NCI-H510A treated with DMSO at 0.1 percent for 48 hours (cell line): ENCODE results near the gene NPIPB4.
"Not testable (repeated sequence)": the region's sequence is repeated elsewhere in the genome, so short reads cannot be mapped to it uniquely, and the experiment has no call there.

Experiments used
- DNase-seq: peaks from one replicate; lab custom pipeline; 2025; lab: John Stamatoyannopoulos, UW

The NPIPB4 gene

DNA sequence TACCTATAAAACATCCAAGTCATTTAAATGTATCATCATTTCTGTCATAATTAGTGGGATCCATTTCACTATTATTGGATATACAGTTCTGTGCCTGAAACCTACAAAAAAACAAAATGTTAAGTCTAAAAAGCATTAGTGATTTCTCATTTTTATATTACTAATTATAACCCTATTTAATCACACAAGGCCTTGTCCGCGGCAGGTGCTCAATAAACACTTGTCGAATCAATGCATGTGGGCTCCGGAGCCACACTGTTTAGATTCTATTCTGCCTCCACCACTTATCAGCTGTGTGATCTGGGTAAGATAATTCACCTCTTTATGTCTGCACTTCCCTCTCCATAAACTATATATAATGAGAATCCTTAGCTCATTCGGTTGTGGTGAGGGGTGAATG is at the start of gene NPIPB4:
TSS of gene NPIPB4 (minus strand) at position 101 of the 400 bp plus-strand sequence. CDS start 378 bp downstream, outside the sequence.
- not testable (repeated sequence) for DNase-seq

DNA sequence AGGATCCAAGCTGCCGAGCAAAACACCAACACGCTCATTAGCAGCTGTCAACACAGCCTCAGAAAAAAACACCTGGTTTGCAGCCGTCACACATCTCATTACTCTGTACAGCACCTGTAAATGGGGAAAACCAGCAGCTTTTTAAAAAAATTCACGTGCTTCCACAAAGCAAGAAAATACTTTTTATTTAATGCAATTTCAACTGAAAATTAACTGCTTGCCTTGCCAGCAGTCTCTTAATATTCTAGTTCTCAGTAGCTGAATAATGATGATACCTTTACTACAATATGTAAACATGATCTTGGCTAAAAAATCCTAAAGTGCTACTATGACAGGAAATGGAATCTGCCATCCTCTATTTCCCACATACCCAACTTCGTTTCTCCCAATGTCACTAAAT is 41.4 kb upstream of the NPIPB4 start:
- not testable (repeated sequence) for DNase-seq

DNA sequence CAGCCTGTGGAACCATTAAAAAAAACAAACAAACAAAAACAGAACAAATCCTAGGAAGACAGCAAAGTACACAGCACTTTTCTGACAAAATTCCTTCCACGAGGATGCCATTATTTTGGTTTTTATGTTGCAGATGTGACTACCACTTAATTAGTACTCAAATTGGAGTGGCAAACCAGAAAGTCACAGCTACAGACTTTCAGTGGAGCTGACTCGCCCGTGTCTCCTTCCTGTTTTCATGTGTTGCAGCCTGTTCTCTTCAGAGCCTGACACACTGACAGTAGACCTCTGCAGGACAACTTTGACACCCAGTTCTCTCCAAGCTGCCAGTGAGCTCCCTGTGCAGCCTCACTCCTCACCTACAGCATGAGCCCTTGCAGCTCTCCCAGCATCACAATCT is 24.4 kb upstream of the NPIPB4 start:
- not testable (repeated sequence) for DNase-seq

DNA sequence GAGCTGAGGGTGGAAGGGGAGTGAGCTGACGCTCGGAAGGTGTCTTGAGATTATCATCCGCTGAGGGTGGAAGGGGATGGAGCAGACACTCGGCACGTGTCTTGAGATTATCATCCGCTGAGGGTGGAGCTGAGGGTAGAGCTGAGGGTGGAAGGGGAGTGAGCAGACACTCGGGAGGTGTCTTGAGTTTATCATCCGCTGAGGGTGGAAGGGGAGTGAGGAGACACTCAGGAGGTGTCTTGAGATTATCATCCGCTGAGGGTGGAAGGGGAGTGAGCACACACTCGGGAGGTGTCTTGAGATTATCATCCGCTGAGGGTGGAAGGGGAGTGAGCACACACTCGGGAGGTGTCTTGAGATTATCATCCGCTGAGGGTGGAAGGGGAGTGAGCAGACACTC is 20.4 kb downstream of the NPIPB4 start:
- not testable (repeated sequence) for DNase-seq

DNA sequence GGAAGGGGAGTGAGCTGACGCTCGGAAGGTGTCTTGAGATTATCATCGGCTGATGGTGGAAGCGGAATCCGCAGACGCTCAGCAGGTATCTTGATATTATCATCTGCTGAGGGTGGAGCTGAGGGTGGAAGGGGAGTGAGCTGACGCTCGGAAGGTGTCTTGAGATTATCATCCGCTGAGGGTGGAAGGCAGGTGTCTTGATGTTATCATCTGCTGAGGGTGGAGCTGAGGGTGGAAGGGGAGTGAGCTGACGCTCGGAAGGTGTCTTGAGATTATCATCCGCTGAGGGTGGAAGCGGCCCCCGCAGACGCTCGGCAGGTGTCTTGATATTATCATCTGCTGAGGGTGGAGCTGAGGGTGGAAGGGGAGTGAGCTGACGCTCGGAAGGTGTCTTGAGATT is 21.2 kb downstream of the NPIPB4 start:
- not testable (repeated sequence) for DNase-seq

DNA sequence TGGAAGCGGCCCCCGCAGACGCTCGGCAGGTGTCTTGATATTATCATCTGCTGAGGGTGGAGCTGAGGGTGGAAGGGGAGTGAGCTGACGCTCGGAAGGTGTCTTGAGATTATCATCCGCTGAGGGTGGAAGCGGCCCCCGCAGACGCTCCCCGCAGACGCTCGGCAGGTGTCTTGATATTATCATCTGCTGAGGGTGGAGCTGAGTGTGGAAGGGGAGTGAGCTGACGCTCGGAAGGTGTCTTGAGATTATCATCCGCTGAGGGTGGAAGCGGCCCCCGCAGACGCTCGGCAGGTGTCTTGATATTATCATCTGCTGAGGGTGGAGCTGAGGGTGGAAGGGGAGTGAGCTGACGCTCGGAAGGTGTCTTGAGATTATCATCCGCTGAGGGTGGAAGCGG is 21.8 kb downstream of the NPIPB4 start:
- DNase-seq, result not testable (repeated sequence)

DNA sequence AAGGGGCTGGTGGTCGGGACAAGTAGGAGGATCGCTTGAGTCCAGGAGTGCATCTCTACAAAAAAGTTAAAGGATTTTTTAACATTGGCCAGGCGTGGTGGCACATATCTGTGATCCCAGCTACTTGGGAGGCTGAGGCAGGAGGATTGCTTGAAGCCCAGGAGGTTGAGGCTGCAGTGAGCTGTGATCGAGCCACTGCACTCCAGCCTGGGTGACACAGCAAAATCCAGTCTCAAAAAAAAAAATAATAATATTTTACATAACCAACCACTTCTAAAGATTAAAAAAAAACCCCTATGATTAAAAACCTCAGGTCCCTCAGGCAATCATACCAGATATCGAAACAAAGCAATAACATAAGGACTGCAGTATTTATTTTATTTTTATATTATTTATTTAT is 23.3 kb downstream of the NPIPB4 start:
- not testable (repeated sequence) for DNase-seq

DNA sequence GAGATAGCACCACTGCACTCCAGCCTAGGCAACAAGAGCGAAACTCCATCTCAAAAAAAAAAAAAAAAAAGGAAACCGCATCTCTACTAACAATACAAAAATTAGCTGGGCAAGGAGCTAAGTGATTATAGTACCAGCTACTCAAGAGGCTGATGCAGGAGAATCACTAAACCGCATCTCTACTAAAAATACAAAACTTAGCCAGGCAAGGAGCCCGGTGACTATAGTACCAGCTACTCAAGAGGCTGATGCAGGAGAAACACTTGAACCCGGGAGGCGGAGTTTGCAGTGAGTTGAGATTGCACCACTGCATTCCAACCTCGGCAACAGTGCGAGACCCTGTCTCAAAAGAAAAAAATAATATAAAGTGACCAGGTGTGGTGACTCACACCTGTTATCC is 27.6 kb downstream of the NPIPB4 start:
- not testable (repeated sequence) for DNase-seq

DNA sequence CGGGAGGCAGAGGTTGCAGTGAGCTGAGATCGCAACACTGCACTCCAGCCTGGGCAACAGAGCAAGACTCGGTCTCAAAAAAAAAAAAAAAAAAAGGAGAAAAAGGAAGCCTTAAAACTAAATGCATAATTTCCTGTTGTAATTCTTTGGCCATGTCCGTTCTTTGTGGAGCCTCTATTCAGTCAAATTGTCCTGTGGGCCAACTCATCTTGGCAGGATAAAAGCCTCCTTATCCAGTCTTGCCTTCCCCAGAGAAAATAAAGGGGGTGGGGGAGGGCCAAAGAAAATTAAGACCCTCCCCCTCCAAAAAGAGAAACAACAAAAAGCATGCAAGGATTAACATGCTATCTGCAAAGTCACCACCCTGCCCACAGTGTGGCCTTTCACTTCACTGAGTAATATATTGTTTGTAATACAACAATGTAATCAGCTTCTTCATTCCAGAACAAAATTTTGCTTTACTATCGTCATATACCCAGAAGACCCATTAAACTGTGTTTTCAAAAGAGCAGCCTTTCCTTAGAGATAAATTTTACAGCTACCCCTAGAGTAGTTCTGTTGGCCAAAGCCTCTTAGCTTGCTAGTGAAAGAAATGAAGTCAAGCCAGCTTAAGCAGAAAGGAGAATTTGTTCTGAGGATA is 31.4 kb downstream of the NPIPB4 start:
- DNase-seq, result not testable (repeated sequence)

DNA sequence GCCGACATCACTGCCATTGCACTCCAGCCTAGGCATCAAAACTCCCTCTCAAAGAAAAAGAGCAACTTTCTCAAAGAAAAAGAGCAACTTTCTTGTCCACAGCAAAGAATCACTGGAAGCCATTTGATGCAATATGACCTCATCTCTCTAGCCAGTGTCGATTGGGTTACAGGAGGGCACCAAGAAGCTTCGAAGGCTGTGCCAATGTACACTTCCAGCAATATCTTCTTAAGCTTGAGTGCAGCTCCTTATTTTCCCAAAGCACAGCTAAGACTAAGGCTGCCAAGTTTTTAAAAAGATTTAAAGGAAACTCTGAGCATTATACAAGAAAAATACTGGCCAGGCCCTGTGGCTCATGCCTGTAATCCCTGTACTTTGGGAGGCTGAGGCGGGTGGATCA is 32.0 kb downstream of the NPIPB4 start:
- not testable (repeated sequence) for DNase-seq

DNA sequence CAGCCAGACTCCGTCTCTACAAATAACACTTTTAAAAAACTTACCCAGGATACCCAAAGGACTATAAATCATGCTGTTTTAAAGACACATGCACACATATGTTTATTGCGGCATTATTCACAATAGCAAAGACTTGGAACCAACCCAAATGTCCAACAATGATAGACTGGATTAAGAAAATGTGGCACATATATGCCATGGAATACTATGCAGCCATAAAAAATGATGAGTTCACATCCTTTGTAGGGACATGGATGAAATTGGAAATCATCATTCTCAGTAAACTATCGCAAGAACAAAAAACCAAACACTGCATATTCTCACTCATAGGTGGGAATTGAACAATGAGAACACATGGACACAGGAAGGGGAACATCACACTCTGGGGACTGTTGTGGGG is 34.3 kb downstream of the NPIPB4 start:
- not testable (repeated sequence) for DNase-seq

DNA sequence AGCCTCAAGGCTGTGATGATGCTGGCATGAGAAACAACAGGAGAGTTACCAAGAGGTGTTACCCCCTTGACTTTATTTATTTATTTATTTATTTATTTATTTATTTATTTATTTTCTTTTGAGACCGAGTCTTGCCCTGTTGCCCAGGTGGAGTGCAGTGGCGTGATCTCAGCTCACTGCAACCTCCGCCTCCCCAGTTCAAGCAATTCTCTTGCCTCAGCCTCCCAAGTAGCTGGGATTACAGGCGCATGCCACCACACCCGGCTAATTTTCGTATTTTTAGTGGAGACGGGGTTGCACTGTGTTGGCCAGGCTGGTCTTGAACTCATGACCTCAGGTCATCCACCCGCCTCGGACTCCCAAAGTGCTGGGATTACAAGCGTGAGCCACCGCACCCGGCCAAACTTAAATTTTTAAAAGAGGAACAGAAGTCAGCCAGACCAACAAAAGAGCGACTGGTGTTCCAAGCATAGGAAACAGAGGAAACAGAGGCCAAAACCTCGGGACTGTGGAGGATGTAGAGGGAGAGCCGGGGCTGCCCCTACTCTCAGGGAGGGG is 36.6 kb downstream of the NPIPB4 start:
- peak; percentile 38 for DNase-seq

DNA sequence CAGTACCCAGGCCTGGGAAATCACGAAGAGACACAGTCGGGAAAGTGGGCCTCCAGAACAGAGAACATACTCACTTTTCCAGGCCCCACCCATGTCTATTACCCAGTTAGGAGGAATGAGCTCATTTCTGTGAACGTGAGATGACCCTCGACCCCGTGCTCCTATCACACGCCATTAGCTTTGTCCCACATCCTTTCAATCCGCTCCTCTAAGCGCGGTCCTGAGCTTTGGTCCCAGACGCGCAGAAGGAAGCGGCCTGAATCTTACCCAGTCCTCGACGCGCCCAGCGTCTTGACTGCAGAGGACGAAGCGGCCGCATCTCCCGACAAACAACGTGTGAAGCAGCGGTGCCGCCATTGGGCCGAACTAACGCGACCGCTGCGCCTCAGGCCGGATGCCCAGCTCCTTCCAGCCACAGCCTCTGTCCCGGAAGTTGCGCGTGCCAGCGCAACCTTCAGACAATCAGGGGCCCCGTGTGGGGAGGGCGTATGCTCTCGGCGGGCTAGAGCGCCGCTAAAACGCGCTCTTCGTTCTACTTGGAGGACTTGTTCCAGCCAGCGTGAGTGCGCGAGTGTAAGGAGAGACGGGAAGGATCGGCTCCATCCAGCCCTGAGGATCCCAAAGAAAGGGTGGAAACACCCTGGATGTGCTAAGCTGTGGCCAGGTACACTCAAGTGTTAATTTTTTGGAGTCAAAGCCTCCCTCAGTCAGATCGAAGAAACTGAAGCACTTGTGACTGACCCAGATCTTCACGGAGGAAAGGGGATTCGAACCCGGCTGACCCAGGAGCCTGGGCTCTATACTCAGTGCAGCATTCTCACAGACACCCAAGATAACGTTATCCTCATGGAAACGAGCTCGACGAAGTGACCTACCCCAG is 37.3 kb downstream of the NPIPB4 start:
- peak; percentile 78 for DNase-seq

DNA sequence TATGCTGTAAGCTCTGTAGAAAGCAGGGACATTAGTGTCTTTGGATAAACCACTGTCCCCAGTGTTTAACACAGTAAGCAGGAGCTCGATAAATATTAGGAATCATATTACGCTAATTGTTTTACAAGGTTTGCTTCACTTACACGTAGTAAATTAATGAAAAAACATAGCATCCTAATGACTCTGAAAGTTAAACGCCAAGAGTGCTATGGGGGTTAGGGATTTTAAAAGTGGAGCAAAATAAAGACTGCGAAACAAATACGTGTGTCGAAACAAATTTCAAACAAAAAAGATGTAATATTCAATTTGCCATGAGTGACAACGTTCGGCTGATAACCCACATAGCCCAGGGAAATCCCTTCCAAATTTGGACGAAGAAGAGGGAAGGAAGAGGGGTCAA is 37.9 kb downstream of the NPIPB4 start:
- not testable (repeated sequence) for DNase-seq

DNA sequence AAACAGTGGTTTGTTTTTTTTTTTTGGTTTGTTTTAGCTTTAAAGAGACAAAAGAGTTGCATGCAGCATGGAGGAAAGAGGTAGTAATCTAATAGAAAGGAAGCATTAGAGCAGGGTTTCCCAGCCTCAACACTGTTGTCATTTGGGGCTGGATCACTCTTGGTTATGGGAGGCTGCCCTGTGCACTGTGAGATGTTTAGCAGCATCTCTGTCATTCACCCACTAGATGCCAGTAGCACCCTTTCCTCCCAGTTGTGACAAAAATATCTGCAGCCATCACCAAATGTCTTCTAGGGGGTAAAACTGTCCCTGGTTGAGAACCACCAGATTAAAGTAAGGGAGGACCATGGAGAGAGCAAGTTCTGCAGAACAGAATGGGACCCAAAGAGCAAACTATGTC is 40.5 kb downstream of the NPIPB4 start:
- DNase-seq, result not testable (repeated sequence)

DNA sequence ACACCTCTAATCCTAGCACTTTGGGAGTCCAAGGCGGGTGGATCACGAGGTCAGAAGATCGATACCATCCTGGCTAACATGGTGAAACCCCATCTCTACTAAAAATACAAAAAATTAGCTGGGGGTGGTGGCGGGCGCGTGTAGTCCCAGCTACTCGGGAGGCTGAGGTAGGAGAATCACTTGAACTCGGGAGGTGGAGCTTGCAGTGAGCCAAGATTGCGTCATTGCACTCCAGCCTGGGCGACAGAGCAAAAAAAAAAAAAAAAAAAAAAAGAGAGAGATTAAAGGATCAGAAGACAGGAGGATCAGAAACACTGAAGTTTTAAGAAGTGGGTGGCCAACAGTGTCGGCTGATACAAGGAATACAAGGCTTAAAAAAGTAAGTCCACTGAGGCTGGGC is 41.9 kb downstream of the NPIPB4 start:
- DNase-seq, result not testable (repeated sequence)

DNA sequence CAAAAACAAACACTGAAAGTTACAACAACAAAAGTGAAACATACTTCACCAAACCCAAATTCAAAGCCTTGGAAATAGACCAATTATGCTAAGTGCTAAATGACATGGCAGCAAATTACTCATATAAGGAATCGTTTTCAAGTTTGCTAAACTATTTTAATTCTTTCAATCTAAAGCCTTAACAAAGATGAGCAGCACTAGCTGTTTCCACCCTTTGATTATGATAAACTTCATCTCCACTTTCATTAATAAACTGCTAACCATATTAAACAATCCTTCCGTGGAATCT is 55.2 kb downstream of the NPIPB4 start:
- DNase-seq, result not testable (repeated sequence)

DNA sequence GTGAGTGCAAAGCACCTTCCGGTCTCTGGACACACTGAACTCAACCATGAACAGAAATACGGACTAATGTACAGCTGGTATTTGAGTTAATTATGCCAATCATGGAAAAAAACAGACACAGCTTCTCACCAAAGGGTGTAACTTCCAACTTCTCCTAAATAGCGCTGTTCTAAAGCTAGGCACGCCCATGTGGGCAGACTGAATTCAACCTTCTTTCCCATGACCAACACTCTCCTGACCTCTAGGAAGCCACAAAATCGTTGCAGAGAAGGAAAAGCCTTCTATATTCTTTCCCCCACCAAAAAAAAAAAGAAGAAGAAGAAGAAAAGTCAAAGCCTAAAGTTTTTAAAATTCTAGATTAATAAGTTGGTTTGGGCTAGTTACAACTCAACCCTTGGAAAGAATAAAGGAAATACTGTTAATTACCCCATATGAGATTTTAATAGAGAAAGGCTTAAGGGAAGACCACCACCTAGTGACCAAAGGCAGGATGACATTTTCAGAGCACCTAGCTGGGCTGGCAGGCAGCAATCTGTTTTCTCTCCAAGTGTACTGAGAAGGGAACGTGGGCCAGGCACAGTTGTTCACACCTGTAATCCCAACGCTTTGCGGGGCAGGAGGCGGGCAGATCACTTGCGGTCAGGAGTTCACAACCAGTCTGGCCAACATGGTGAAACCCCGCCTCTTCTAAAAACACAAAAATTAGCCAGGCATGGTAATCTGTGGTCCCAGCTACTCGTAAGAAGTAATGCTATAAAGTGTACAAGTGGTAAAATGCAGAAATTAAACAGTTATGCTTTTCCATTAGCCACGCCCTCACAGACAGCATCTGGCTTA is 55.8 kb downstream of the NPIPB4 start:
- peak; percentile 18 for DNase-seq

DNA sequence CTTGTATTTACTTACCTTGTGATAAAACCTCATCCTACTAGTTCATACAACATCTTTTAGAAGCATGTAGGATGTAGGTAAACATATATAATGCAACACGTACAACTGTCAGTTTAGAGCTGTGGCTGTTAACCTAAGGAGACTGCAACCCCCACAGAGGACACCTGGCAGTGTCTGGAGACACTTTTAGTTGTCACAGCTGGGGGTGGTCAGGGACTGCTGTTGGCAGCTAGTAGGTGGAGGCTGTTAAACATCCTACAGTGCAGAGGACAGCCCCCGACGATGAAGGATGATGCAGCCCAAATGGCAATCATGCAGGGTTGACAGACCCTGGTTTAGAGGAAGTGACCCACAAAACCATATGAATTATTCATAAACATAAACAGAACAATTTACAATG is 59.0 kb downstream of the NPIPB4 start:
- not testable (repeated sequence) for DNase-seq

DNA sequence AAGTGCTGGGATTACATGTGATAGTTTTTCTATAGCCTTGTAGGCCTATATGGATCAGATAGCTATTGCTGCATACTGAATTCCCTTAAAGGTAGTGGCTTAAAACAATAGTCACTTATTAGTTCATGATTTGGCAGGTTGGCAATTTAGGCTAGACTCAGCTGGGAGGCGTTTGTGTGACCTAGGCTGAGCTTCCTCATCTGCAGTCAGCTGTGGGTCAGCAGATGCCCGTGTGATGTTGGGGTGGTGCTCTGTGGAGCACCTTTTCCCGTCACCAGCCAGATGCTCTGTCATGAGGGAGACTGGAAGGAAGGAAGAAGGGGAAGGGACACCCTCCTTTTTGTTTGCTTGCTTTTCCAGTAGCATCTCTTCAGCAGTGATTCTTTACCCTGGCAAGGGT is 64.2 kb downstream of the NPIPB4 start:
- not testable (repeated sequence) for DNase-seq

DNA sequence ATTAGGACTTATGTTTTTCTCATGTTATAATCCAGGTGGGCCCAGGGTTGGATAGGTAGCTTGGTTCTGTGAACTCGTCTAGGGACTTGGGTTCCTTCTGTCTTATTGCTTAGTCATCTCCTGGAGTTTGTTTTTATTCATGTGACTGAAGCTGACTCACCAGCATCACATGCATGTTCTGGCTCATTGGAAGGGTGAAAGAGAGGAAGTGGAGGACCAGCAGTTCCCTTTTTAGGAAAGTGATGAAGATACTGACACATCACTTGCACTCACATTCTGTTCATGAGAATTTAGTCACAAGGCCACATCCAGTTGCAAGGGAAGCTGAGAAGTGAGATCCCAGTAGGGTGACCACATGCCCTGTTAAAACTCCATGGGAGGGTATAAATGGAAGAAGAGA is 67.0 kb downstream of the NPIPB4 start:
- not testable (repeated sequence) for DNase-seq
